Thymus (tissue), 11 donors: ENCODE measurements around the gene TTC7B. TPM values are rescaled to one million over a fixed set of nuclear protein-coding genes. Genes with fewer than 3 reads are reported as not detected.

Experiments used
- DNase-seq, 9 donors: peaks; one replicate each; pipeline ENCODE4 v3.0.0-alpha.2; 2013; ENCODE audit warnings: low spot score in 9 of 9, low read depth in 6 of 9, missing footprints in 1 of 9
- H3K27ac ChIP-seq, 2 donors: one replicate each; pipeline ENCODE4 v1.5.1; 2013; ENCODE audit warnings: control low read depth in 1 of 2, low read depth in 1 of 2, low read length in 1 of 2, mild to moderate bottlenecking in 1 of 2, moderate library complexity in 1 of 2
- H3K27me3 ChIP-seq, 2 donors: one replicate each; pipeline ENCODE4 v1.5.1; 2013; ENCODE audit warnings: low read length in 1 of 2; ENCODE audit not compliant: control insufficient read depth in 2 of 2, insufficient read depth in 1 of 2
- H3K36me3 ChIP-seq, 2 donors: one replicate each; pipeline ENCODE4 v1.5.1; 2013; ENCODE audit warnings: low read length in 1 of 2, mild to moderate bottlenecking in 1 of 2, moderate library complexity in 1 of 2; ENCODE audit not compliant: control insufficient read depth in 2 of 2, insufficient read depth in 2 of 2
- H3K4me1 ChIP-seq, 2 donors: one replicate each; pipeline ENCODE4 v1.5.1; 2013; ENCODE audit warnings: low read length in 2 of 2; ENCODE audit not compliant: control insufficient read depth in 2 of 2, insufficient read depth in 2 of 2
- H3K4me3 ChIP-seq, 2 donors: one replicate each; pipeline ENCODE4 v1.5.1; 2013; ENCODE audit warnings: low read length in 2 of 2, control low read depth in 1 of 2, mild to moderate bottlenecking in 1 of 2
- H3K9me3 ChIP-seq, 2 donors: one replicate each; pipeline ENCODE4 v1.5.1; 2013; ENCODE audit warnings: low read length in 1 of 2, mild to moderate bottlenecking in 1 of 2; ENCODE audit not compliant: control insufficient read depth in 2 of 2, insufficient read depth in 1 of 2
- WGBS: extraction: QIAGEN DNeasy Blood & Tissue Kit; methylation state at CpG from one replicate; pipeline ENCODE4 v1.1.7; 2013; 5-methylcytosine and 5-hydroxymethylcytosine counted together
- polyA plus RNA-seq: library from polyadenylated mRNA; stranded (reverse); fragments of 200-250 nt; gene quantifications from one replicate; pipeline ENCODE4 v1.2.3, GENCODE V29; 2013
- total RNA-seq: library from RNA; stranded (reverse); fragments of 120-200 nt; gene quantifications from one replicate; pipeline ENCODE4 v1.2.4, GENCODE V29; 2013
- donor health status: healthy.

Gene TTC7B
- total and polyA plus RNA-seq, 2 donors: 3.2 to 5.6 TPM

DNA sequence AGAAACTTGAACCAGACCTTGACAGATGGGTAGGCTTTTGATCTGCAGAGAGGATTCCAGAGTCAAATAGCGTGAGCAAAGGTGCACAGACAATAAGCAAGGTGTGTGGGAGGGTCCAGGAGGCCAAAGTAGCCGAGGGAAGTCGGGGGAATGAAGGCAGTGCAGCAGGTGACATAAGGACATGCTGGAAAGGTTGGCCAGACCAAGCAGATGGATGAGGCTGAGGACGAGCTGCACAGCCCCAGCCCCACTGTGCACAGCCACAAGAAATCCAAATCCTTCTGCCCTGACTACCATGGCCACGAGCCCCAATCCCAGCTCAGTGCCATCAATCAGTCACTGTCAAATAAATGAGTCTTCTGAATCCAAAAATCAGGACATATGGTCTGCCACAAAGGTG lies 5.4 kb downstream of the TTC7B start:
- H3K27ac ChIP-seq: no peak overlapping the region
- no peaks in the 10 kb centered on the region for H3K9me3 ChIP-seq
- no peak overlapping the region for H3K4me3 ChIP-seq
- no peak for DNase-seq
- no peaks in the 10 kb centered on the region for H3K36me3 ChIP-seq
- peaks cover 0 to 14% of the 10 kb centered on the region in 2 donors for H3K27me3 ChIP-seq
- H3K4me1 ChIP-seq: peaks cover 0 to 2% of the 10 kb centered on the region in 2 donors
- WGBS: 85% methylated on average over 5 of the region's 5 CpGs

DNA sequence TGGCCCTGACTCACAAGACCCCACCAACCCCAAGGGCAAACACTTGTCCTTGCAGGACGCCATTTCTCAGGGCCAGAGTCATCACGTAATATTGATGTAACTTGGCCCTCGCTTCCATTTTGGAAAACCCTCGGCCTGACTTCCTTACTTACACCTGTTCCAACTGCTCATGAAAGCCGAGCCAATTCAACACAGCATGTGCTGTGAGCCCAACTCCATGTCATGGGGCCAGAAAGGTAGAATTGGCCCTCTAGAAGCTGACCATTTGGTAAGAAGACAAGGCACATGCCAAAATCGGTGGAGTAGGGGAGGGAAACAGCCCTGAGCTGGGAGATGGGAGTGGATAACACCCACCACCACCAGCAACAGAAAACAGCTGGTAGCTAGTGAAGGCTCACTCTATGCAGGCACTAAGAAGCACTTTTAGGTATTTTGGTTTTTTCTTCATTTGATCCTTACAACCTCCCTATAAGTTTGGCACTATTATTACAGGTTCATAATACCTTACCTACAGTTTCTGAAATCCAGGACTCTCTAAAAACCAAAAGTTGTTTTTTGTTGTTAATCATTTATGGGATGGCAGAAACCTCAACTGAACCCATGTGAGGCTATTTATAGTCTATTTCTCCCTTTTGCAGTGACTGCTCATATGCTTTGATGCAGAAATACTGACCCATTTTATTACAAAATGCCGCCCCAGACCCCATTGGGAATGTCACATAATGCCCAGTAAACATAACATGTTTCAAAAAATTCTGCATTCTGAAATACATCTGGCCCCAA lies 6.5 kb downstream of the TTC7B start:
- H3K27me3 ChIP-seq: peaks cover 0 to 3% of the 10 kb centered on the region in 2 donors

GRCh38 chr14:90808759-90809529 lies 7.3 kb downstream of the TTC7B start:
- H3K27me3 ChIP-seq: no peaks in the 10 kb centered on the region
- DNase-seq: no peak
- H3K27ac ChIP-seq: no peak overlapping the region
- no peaks in the 10 kb centered on the region for H3K4me1 ChIP-seq
- H3K4me3 ChIP-seq: no peak overlapping the region
- H3K36me3 ChIP-seq: no peaks in the 10 kb centered on the region
- H3K9me3 ChIP-seq: no peaks in the 10 kb centered on the region
- WGBS: 97% methylated on average over 15 of the region's 15 CpGs

More for the DNA sequence above, 6.5 kb downstream of the TTC7B start:
- 98% methylated on average over 7 of the region's 7 CpGs for WGBS
- Histone ChIP-seq H3K9me3 (no peaks in the 10 kb centered on the region), H3K4me1 (no peaks in the 10 kb centered on the region), H3K27ac (no peak overlapping the region), H3K36me3 (no peaks in the 10 kb centered on the region), H3K4me3 (no peak overlapping the region)
- DNase-seq: no peak

GRCh38 chr14:90807060-90807459 lies 9.2 kb downstream of the TTC7B start:
- Histone ChIP-seq H3K4me1 (no peaks in the 10 kb centered on the region), H3K27ac (no peak overlapping the region), H3K27me3 (no peaks in the 10 kb centered on the region), H3K9me3 (no peaks in the 10 kb centered on the region), H3K36me3 (no peaks in the 10 kb centered on the region), H3K4me3 (no peak overlapping the region)
- WGBS: 94% methylated on average over 6 of the region's 6 CpGs
- DNase-seq: no peak

DNA sequence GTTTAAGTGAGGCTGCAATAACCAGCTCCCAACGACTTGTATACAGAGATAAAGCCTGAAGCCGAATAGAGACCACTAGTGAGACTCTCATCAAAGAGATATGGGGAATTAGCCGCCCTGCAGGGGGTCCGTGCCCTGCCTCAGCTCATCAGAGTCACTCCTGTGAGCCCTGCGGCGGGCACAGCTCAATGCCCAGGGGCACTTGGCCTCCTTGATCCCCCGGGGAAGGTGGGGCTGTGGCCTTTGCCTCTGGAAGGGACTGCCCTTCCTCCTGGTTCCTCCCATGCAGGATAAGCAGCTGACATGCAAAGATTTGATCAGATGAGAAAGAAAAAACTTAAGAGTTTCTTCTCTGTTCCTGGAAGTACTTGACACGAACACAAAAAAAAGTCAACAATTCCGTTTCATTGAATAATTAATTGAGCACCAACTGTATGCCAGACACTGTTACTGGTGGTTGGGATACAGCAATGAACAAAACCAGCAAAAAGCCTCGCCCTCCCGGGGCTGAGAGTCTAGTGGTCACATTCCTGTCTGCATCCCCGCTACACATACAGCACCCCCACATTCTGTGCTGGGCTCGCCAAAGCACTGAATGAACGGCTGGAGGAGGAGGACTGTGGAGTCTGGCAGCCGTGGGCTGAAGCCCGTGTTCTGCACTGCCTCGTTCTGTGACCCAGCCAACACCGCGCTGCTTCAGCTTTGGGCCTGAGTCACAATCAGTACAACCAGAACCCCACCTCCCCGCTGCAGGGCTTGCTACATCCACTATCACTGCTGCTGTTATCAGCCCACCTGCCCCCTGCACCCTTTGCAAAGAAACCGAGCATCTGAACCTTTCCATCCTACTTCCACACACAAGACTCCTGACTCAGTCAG lies 10.3 kb downstream of the TTC7B start:
- Histone ChIP-seq H3K27ac (no peak overlapping the region), H3K36me3 (no peaks in the 10 kb centered on the region), H3K27me3 (no peaks in the 10 kb centered on the region), H3K4me3 (no peak overlapping the region), H3K4me1 (peaks cover 0 to 2% of the 10 kb centered on the region in 2 donors), H3K9me3 (no peaks in the 10 kb centered on the region)
- no peak for DNase-seq
- 96% methylated on average over 21 of the region's 21 CpGs for WGBS

GRCh38 chr14:90805084-90805391 lies 11.2 kb downstream of the TTC7B start:
- H3K4me3 ChIP-seq: no peak overlapping the region
- H3K27me3 ChIP-seq: no peaks in the 10 kb centered on the region
- no peak for DNase-seq
- 97% methylated on average over 13 of the region's 13 CpGs for WGBS
- H3K27ac ChIP-seq: no peak overlapping the region
- no peaks in the 10 kb centered on the region for H3K9me3 ChIP-seq
- no peaks in the 10 kb centered on the region for H3K36me3 ChIP-seq
- H3K4me1 ChIP-seq: peaks cover 0 to 2% of the 10 kb centered on the region in 2 donors

DNA sequence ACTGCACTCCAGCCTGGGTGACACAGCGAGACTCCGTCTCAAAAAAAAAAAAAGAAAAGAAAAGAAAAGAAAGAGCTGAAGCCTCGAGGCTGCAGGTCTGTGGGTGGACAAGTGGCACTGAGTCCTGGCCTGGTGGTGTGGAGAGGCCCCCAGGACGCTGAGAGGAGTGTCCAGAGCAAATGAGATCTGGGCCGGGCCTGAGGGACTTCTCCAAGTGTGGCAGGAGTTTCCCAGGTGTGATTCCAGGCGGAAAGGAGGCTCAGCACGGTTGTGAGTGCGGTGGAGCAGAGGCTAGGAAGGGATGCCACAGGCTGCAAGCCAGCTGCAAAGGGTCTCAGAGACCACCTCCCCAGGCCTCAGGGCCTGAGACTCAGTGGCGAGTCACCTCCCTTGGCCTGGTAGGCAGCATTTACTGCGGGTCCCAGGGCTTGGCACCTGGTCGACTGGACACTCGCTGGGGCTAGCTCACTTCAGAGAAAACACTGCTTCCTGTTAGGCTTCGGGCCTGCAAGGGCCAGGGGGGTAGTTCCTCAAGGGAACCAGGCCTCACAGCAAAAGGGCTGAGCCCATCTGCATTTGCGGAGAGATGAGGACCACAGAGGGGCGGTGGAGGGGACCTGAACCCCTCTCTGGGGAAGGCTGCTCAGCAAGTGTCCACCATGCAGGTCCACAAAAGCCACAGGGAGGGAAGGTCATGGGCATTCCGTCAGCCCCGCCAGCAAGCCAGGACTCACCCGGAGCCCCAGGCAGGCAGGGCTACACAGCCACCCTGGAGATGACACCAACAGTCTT lies 11.7 kb downstream of the TTC7B start:
- H3K27ac ChIP-seq: no peak overlapping the region
- no peak for DNase-seq
- H3K27me3 ChIP-seq: no peaks in the 10 kb centered on the region
- H3K9me3 ChIP-seq: no peaks in the 10 kb centered on the region
- H3K4me1 ChIP-seq: peaks cover 0 to 2% of the 10 kb centered on the region in 2 donors
- no peak overlapping the region for H3K4me3 ChIP-seq
- WGBS: 94% methylated on average over 18 of the region's 18 CpGs
- no peaks in the 10 kb centered on the region for H3K36me3 ChIP-seq

GRCh38 chr14:90803249-90803648 lies 13.0 kb downstream of the TTC7B start:
- Histone ChIP-seq H3K4me3 (no peak overlapping the region), H3K36me3 (no peaks in the 10 kb centered on the region), H3K4me1 (peaks cover 0 to 2% of the 10 kb centered on the region in 2 donors), H3K27ac (no peak overlapping the region), H3K9me3 (no peaks in the 10 kb centered on the region), H3K27me3 (no peaks in the 10 kb centered on the region)
- 99% methylated on average over 2 of the region's 2 CpGs for WGBS
- DNase-seq: no peak
